Uterus (tissue), 2 donors: Measurements from ENCODE around the gene QRICH2.

Source experiments
- POLR2A ChIP-seq, 2 donors: fragments of 450-650 bp; IDR thresholded peaks; one replicate each; pipeline ENCODE4 v1.6.1; 2016; ENCODE audit warnings: antibody characterized with exemption in 2 of 2, mild to moderate bottlenecking in 1 of 2, moderate library complexity in 1 of 2
- TF ChIP-seq, protein P1 (sequence below), 4 experiments: fragments of 200-600 bp in 2 of 4; fragments of 450-650 bp in 2 of 4; sonication (generic) in 2 of 4; IDR thresholded peaks; one replicate each; pipeline ENCODE4 v1.5.1; 2016 to 2019; ENCODE audit warnings: antibody characterized with exemption in 4 of 4, mild to moderate bottlenecking in 2 of 4, moderate library complexity in 1 of 4

DNA sequence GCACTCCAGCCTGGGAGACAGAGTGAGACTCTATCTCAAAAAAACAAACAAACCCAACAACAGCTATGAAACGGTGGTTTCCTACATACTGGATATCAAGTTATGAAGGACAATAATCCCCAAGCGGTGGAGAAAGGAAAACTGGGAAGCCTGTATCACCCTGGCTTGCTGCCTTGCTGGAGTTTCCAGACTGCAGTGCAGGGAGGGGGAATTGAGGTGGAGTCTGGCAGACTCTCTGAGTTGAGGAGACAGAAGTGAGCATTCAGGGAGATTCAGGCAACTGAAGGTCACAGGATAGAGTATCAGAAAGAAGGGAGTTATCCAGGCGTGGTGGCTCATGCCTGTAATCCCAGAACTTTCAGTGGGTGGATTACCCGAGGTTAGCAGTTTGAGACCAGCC, 11.9 kb downstream of the QRICH2 start:
- TF ChIP-seq, protein P1, sequence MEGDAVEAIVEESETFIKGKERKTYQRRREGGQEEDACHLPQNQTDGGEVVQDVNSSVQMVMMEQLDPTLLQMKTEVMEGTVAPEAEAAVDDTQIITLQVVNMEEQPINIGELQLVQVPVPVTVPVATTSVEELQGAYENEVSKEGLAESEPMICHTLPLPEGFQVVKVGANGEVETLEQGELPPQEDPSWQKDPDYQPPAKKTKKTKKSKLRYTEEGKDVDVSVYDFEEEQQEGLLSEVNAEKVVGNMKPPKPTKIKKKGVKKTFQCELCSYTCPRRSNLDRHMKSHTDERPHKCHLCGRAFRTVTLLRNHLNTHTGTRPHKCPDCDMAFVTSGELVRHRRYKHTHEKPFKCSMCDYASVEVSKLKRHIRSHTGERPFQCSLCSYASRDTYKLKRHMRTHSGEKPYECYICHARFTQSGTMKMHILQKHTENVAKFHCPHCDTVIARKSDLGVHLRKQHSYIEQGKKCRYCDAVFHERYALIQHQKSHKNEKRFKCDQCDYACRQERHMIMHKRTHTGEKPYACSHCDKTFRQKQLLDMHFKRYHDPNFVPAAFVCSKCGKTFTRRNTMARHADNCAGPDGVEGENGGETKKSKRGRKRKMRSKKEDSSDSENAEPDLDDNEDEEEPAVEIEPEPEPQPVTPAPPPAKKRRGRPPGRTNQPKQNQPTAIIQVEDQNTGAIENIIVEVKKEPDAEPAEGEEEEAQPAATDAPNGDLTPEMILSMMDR (IDR thresholded peaks at IDR 0.05) = no peak
- TF ChIP-seq POLR2A (IDR thresholded peaks at IDR 0.05) = no peak
